HG02759 (cell line): ENCODE results near the gene EFCAB9.
"Not testable (repeated sequence)": the region's sequence is repeated elsewhere in the genome, so short reads cannot be mapped to it uniquely, and the experiment has no call there.

Experiments used
- ATAC-seq: cut with Tn5 transposase; IDR thresholded peaks from one replicate; pipeline ENCODE4 v1.9.1; 2021; ENCODE audit warnings: mild to moderate bottlenecking, moderate library complexity; ENCODE audit not compliant: unreplicated experiment

EFCAB9 gene

GRCh38 chr5:172188033-172188892 is 5.7 kb upstream of the EFCAB9 start, which contains the start of gene STK10:
Gene STK10 (minus strand): TSS chr5:172188224. CDS start chr5:172188042, 182 bp downstream.
- peak; percentile 76 for ATAC-seq

DNA sequence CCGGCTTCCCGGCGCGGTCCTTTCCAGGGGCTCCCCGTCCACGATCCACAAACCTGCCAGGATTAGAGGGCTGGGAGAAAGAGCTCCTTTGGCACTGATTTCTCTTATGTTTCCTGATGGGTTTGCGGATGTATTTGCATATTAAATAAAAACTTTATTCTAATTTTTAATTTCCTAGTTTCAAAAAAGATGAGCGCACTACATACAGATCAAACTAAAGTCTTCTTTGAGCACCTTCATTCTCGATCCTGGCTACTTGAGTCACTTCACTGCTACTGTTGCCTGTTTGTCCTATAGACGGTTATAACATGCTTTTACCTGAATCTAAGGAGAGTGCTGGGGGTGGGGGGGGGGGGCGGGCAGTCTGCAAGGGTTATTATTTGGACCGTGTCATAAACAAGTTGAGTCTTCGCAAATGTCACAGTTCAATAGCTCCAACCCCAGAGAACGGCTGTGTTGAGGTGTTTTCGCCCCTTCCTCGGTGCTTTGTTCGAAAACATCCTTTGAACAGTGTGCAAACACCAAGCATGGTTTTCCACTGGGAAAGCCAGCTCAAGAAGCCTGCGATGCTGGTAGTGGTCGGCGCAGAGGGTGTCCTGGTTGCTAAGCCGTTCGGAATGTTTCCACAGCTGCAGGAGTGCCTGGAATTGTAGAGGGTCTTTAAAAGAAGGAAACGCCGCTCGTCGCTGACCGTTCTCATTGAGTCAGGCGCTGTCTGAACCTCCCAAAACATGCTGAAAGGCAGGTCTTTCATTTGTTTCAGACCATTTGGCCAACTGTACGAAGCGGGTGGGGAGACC is 4.9 kb upstream of the EFCAB9 start:
- no peak for ATAC-seq

DNA sequence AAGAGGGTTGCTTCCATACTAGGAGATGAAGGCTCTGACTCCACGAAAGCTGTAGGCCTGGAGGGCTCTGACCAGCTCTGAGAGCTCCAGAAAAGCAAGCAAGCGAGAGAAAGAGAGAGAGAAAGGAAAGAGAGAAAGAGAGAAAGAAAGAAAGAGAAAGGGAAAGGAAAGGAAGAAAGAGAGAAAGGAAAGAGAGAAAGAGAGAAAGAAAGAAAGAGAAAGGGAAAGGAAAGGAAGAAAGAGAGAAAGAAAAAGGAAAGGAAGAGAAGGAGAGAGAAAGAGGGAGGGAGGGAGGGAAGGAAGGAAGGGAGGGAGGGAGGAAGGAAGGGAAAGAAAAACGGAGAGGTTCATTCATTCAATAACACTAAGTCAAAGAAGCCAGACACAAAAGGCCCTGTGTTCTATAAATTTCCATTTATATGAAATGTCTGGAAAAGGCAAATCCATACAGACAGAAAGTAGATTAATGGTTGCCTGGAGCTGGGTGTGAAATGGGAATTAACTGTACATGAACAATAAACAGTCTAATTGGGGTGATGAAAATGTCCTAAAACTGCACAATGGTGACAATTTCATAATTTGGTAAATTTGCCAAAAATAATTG is 4.2 kb upstream of the EFCAB9 start:
- no peak for ATAC-seq

GRCh38 chr5:172194985-172195774 is 1.2 kb downstream of the EFCAB9 start:
- ATAC-seq = no peak

- ATAC-seq = not testable (repeated sequence)
Measured at GRCh38 chr5:172197775-172198174, 3.8 kb downstream of the EFCAB9 start.

DNA sequence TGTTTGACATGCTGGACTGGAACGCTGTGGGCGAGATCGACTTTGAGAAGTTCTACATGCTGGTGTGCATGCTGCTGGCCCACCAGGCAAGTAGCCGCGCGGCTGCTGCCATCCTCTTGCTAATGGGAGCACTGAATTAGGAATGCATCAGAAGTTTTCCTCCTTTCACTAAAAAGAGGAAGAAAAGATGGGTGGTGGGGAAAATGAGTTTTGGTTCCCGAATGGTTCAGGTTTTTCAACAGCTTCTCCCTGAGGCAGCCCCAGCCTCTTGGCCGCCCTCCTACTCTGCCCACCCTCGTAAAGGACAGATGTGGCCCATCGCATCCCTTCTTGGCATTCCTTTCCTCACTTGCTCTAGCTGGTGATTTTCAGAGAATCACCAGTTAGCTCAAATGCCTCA is 5.5 kb downstream of the EFCAB9 start:
- no peak for ATAC-seq

GRCh38 chr5:172200476-172200875 is 6.5 kb downstream of the EFCAB9 start:
- no peak for ATAC-seq

- not testable (repeated sequence) for ATAC-seq
Measured at GRCh38 chr5:172205984-172206383, 12.0 kb downstream of the EFCAB9 start.

DNA sequence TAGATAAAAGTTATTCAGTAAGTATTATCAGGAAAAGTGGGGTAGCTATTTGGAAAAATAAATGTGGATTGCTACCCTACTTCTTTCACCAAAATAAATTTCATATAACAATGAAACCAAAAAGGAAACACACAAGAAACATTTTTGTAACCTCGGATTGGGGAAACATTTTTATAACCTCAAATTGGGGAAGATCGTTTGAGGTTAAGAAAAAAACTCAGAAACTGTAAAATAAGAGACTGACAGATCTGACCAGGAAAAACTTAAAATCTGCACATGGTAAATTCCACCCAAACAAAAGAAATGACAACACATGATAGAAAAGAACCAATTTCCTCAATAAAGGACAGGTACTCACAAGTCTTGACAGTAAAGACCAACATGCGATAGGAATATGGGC is 13.5 kb downstream of the EFCAB9 start:
- no peak for ATAC-seq

GRCh38 chr5:172209714-172210113 is 15.7 kb downstream of the EFCAB9 start:
- ATAC-seq = no peak

DNA sequence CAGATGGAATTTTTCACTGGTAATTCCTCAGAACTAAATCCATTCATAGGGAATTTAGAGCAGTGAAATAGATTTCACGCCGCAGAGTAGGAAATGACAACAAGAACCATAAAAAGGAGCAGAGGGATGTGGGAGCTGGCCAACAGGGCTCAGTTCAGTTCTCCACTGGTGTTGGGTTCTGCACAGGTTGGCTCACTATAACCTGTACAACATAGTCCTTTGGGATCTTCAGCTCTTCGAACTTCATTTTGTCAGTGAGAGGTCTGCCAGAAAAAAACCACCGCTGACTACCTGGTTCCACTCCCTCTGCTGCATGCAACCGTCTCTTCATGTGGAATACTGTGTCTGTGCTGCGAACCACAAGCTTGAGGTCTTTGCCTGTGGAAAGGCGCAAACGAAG is 17.7 kb downstream of the EFCAB9 start:
- no peak for ATAC-seq

GRCh38 chr5:172213126-172213525 is 19.2 kb downstream of the EFCAB9 start:
- no peak for ATAC-seq

DNA sequence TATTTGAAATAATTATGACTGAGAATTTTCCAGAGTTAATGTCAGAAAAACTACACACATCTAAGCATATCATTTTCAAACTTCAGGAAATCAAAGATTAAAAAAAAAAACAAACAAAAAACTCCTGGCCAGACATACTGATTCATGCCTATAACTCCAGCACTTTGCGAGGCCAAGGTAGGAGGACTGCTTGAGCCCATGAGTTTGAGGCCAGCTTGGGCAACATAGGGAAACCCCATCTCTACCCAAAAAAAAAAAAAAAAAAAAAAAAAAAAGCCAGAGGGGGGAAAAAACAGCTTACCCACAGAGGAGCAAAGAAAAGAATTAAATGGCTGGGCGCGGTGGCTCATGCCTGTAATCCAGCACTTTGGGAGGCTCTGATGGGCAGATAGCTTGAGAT is 22.4 kb downstream of the EFCAB9 start:
- ATAC-seq = no peak

DNA sequence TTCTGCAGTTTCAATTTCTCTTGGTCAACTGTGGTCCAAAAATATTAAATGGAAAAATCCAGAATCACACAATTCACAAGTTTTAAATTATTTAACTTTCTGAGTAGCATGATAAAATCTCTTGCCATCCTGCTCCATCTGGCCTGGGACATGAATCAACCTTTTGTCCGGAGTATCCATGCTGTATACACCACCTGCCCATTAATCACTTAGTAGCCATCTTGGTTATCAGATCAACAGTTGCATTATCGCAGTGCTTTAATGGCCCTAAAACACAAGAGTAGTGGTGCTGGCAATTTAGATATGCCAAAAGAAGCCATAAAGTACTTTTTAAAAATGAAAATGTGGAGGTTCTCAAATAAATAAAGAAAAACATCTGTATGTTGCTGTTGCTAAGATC is 25.3 kb downstream of the EFCAB9 start:
- no peak for ATAC-seq

DNA sequence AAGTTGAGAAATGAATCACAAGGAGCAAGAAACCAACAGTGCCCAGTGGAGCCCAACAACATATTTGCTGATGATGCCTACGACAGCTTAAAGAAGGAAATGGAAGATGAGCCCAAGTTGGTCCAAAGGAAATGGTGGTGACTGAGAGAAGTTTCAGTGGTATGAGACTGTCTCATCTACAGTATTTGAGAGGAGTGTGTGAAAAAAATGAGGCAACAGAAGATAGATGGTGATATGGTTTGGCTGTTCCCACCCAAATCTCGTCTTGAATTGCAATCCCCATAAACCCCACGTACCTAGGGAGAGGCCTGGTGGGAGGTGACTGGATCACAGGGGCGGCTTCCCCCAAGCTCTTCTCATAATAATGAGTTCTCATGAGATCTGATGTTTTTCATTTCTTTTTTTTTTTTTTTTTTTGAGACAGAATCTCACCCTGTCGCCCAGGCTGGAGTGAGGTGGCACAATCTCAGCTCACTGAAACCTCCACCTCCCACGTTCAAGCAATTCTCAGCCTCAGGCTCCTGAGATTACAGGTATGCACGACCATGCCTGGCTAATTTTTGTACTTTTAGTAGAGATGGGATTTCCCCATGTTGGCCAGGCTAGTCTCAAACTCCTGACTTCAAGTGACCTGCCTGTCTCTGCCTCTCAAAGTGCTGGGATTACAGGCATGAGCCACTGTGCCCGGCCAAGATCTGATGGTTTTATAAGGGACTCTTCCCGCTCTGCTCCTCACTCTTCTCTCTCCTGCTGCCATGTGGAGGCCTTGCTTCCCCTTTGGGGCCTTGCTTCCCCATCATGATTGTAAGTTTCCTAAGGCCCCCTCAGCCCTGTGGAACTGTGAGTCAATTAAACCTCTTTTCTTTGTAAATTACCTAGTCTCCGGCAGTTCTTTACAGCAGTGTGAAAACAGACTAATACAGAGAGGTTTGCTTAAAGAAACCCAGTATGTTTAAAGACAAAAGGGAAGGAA is 30.2 kb downstream of the EFCAB9 start:
- peak; percentile 86 for ATAC-seq

- ATAC-seq = no peak
Measured at GRCh38 chr5:172224996-172225395, 31.0 kb downstream of the EFCAB9 start.

DNA sequence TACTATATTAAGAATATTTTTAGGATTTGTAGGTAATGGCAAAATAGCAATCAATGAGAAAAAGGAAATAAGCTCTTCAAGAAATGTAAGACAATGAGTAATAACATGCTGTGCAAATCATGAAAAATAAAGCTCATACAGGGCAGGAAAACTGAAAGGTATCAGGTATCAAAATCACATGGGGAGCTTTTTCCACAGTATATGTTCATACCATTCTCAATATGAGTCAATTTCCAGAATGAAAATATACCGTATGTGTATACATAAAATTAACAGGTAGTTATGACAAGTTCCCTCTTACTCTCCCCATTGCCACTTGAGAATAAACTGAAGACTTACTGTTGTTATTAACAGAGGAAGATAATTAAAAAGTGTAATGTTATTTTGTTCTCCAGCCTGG is 35.9 kb downstream of the EFCAB9 start:
- ATAC-seq = no peak

GRCh38 chr5:172234031-172234430 is 40.1 kb downstream of the EFCAB9 start:
- no peak for ATAC-seq

DNA sequence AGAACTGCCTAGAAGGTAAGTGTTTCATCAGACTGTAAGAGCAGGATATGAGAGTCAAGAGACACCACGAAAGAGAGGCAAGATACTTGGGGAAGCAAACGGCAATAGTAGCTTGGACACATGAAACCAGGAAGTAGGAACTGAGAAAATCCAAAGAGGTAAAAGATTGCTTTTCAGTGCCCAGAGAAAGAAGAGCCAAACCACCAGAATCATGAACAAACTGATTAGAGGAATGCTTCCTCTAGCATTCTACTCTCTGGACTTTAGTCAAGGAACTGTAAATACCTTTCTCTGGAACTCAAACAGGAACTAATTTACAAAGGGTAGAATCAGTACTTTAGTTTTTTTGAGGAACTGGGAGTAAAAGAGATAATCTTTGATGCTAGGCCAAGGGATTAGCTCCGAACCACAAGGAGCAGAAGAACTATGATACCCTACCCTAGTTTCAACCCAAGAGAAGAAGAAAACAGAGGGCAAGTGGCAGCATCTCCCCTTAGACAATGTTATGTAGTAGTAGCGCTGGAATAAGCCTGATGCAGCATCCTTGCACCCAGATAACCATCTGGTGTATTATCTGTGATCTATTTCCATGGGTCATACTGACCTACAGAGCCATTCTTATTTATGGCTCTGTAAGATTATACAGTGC is 41.3 kb downstream of the EFCAB9 start:
- ATAC-seq = no peak
